GM12875 (cell line): ENCODE results near the gene SLC35F3.

Experiments used
- H3K4me3 ChIP-seq: one replicate; pipeline ENCODE4 v1.5.1; 2011; ENCODE audit warnings: low read depth, low read length, control low read depth
- CTCF ChIP-seq: IDR thresholded peaks from 2 replicates; pipeline ENCODE4 v1.5.1; 2011; ENCODE audit warnings: low read depth, mild to moderate bottlenecking, control low read depth, inconsistent platforms, low read length, moderate library complexity, borderline replicate concordance; ENCODE audit not compliant: insufficient read depth

SLC35F3 gene

GRCh38 chr1:234229581-234230387 lies 325.3 kb downstream of the SLC35F3 start:
- TF ChIP-seq CTCF = no peak
- no peak overlapping the region for H3K4me3 ChIP-seq

- TF ChIP-seq CTCF = no peak
- no peak overlapping the region for H3K4me3 ChIP-seq
These were observed 326.0 kb downstream of the SLC35F3 start for GRCh38 chr1:234230414-234230862.

- TF ChIP-seq CTCF = peak; percentile 61
These were observed 326.8 kb downstream of the SLC35F3 start for GRCh38 chr1:234231061-234231892.

GRCh38 chr1:234231893-234232276 lies 327.4 kb downstream of the SLC35F3 start:
- no peak for TF ChIP-seq CTCF
- H3K4me3 ChIP-seq = no peak overlapping the region

More at GRCh38 chr1:234231061-234231892, 326.8 kb downstream of the SLC35F3 start:
- peak overlapping the region; percentile 13 for H3K4me3 ChIP-seq

- H3K4me3 ChIP-seq = no peak overlapping the region
- no peak for TF ChIP-seq CTCF
These were observed 329.7 kb downstream of the SLC35F3 start for GRCh38 chr1:234234199-234234598.

GRCh38 chr1:234235434-234235881 lies 331.0 kb downstream of the SLC35F3 start:
- H3K4me3 ChIP-seq = no peak overlapping the region
- TF ChIP-seq CTCF = no peak
